Psoas muscle (tissue), 8 donors: ENCODE measurements around the gene FAM9C. TPM values are rescaled to one million over a fixed set of nuclear protein-coding genes. Genes with fewer than 3 reads are reported as not detected.
A peak's percentile ranks its signal among the peaks of the same experiment; 100 is the strongest.

Experiments used
- ATAC-seq, 4 donors: fragments of 200-7000 bp; cut with Tn5 transposase; one replicate each; pipeline ENCODE4 v1.9.1; 2020; ENCODE audit warnings: moderate library complexity in 3 of 4, mild to moderate bottlenecking in 2 of 4
- DNase-seq, 2 donors: peaks; one replicate each; pipeline ENCODE4 v3.0.0-alpha.2; 2020
- H3K27ac ChIP-seq: fragments of 200-600 bp; one replicate; pipeline ENCODE4 v1.8.0; 2022
- H3K27me3 ChIP-seq, 3 donors: fragments of 200-600 bp in 1 of 3; one replicate each; pipeline versions ENCODE4 v1.6.1 to v1.8.0; 2013 to 2022; ENCODE audit warnings: low read length in 2 of 3, mild to moderate bottlenecking in 2 of 3, moderate library complexity in 1 of 3; ENCODE audit not compliant: insufficient read depth in 3 of 3
- H3K36me3 ChIP-seq, 2 donors: fragments of 200-600 bp in 1 of 2; one replicate each; pipeline versions ENCODE4 v1.6.1 to v1.8.0; 2013 to 2022; ENCODE audit warnings: low read depth in 1 of 2, mild to moderate bottlenecking in 1 of 2, moderate library complexity in 1 of 2; ENCODE audit not compliant: insufficient read depth in 1 of 2
- H3K4me1 ChIP-seq: fragments of 200-600 bp; one replicate; pipeline ENCODE4 v1.8.0; 2022
- H3K4me3 ChIP-seq: fragments of 200-600 bp; one replicate; pipeline ENCODE4 v1.8.0; 2022; ENCODE audit warnings: mild to moderate bottlenecking
- H3K9me3 ChIP-seq: fragments of 200-600 bp; one replicate; pipeline ENCODE4 v1.8.0; 2022
- WGBS, 3 donors: extraction: QIAGEN DNeasy Blood & Tissue Kit; methylation state at CpG; one replicate each; pipeline versions ENCODE4 v1.1.6 to v1.1.7; 2013; 5-methylcytosine and 5-hydroxymethylcytosine counted together
- intact Hi-C, 2 donors: fragments of 100-400 bp; cut with DNase I; formaldehyde crosslinking; loops; one replicate each; pipeline versions ENCODE4 v1.11.0 to v1.14.2; 2022
- long read RNA-seq, 2 donors: library from polyadenylated mRNA; unstranded; transcript quantifications; one replicate each; pipeline ENCODE4 v2.0.0, GENCODE V29; 2021
- polyA plus RNA-seq, 3 donors: library from polyadenylated mRNA; stranded (reverse); fragments of 200-250 nt; gene quantifications; one replicate each; pipeline ENCODE4 v1.2.3, GENCODE V29; 2013
- total RNA-seq, 4 donors: library from RNA; stranded (reverse); fragmentation: NEBNext Ultra II Directional in 2 of 4; extraction: Animal tissue kit (Norgen Biotek cat#: 25700) in 2 of 4; gene quantifications; one replicate each; pipeline versions ENCODE4 v1.2.1 to v1.2.4, GENCODE V29; 2021 to 2023
- TF ChIP-seq, protein P1 (sequence below): fragments of 200-600 bp; IDR thresholded peaks from one replicate; pipeline ENCODE4 v1.8.0; 2022; ENCODE audit warnings: antibody characterized with exemption
- donor health status: healthy with polysubstance abuse.
- donor health status: DM: no; HTN: no; CAD: no; lungs with moderate emphysema.
- donor health status: Bipolar disorder and iron deficiency.
- donor health status: healthy.
- donor health status: DM: yes; HTN: yes; CAD: no.
- donor health status: DM: no; HTN: no; CAD: no.
- donor health status: DM: no; HTN: no; CAD: no.
- donor health status: DM: yes; HTN: yes; CAD: no.

FAM9C gene
- total RNA-seq (under 1 TPM in 1 of 4 donors, not detected in 3; 0.04 TPM), polyA plus RNA-seq (not detected)
- long read RNA-seq, donor 1: 0 reads
- long read RNA-seq, donor 2: 0 reads

DNA sequence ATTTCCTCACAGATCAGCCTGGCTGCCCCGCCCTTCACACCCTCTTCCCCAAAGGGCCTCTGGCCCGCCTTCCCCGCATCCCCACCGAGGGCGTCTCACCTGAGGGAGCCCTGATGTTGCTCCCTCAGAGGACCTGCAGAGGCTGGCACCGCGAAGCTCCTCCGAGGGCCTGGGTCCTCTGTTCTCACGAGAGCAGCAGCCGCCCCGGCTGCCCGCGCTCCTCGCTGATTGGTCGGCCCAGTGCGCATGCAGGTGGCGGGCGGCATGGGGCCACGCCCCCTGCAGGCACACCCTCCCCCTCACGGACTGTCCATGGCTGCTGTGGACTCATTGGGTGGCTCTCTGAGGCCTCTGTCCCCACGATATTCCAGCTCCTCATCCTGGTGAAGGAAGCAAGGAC is at the start of gene FAM9C:
FAM9C (minus strand) TSS at position 180 of the 400 bp plus-strand sequence. CDS start 831 bp downstream, outside the sequence.
- 79 to 97% (median 96%) methylated on average over 17 to 21 of the region's 21 CpGs for WGBS, 3 donors
- no peak within 1 kb of the TSS for H3K4me3 ChIP-seq
- no peak for DNase-seq
- no peaks in the 10 kb centered on the region for H3K27me3 ChIP-seq
- H3K27ac ChIP-seq: no peak within 1 kb of the TSS
- intact Hi-C loops: loop anchor here in 1 of 2 donors (10.0 kb wide), 1 partner anchor 430 kb away; no protein-coding TSS in a partner anchor
- H3K4me1 ChIP-seq: no peaks in the 10 kb centered on the region
- no peaks in the 10 kb centered on the region for H3K36me3 ChIP-seq
- TF ChIP-seq, protein P1, sequence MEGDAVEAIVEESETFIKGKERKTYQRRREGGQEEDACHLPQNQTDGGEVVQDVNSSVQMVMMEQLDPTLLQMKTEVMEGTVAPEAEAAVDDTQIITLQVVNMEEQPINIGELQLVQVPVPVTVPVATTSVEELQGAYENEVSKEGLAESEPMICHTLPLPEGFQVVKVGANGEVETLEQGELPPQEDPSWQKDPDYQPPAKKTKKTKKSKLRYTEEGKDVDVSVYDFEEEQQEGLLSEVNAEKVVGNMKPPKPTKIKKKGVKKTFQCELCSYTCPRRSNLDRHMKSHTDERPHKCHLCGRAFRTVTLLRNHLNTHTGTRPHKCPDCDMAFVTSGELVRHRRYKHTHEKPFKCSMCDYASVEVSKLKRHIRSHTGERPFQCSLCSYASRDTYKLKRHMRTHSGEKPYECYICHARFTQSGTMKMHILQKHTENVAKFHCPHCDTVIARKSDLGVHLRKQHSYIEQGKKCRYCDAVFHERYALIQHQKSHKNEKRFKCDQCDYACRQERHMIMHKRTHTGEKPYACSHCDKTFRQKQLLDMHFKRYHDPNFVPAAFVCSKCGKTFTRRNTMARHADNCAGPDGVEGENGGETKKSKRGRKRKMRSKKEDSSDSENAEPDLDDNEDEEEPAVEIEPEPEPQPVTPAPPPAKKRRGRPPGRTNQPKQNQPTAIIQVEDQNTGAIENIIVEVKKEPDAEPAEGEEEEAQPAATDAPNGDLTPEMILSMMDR: no peak
- no peak for ATAC-seq
- H3K9me3 ChIP-seq: no peaks in the 10 kb centered on the region

DNA sequence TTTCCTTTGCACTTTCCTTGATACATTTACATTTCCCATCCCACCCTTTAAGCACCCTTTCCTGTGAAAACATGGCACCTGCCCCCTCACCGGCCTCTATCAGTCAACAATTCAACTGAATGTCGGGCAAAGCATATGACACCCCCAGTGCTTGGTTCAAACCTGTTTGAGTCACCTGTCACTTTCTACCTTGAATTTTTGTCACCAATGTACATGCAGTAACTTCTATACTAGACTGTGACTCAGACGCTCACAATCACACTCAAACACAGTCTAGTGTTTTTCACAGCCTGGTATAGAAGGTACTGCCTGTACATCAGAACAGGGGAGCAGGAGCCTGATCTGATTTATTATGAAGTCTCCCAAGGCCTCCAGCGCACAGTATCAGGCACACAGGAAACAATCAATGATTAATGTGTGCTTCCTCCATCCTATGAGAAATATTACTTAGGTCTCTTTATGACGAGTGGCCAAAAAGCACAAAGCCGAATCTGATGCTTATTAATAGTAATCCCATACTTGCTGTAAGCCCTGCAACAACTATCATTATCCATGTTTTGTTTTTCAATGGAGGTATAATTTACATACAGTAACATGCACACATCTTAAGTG is 49.2 kb upstream of the FAM9C start:
- DNase-seq: no peak
- no peak for ATAC-seq
- no peak overlapping the region for H3K27ac ChIP-seq
- H3K4me1 ChIP-seq: no peaks in the 10 kb centered on the region
- H3K9me3 ChIP-seq: peaks cover 5% of the 10 kb centered on the region
- H3K4me3 ChIP-seq: no peak overlapping the region
- TF ChIP-seq, protein P1: no peak
- 79 to 86% (median 79%) methylated on average over 6 of the region's 6 CpGs for WGBS, 3 donors
- no peaks in the 10 kb centered on the region for H3K36me3 ChIP-seq
- intact Hi-C loops: no loop called here
- H3K27me3 ChIP-seq: no peaks in the 10 kb centered on the region

DNA sequence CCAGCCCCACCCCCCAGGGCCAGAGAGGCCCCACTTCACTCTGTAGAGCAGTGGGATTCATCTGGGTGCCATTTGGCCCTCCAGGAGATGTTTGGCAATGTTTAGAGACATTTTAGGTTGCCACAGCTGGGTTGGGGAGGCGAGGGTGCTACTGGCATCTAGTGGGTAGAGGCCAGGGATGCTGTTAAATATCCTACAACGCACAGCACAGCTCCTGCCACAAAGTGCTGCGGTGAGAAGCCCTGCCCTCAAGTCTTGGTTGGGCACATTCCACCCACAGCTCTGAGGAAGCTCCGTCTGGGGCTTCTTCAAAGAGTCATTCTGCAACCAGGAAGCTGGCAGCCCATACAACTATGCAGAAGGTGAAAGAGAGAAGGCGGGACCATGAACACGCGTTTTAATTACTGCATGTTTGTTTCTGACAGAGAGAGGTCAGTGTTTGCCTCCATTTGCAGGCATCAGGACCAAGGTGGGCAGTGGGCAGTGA is 48.1 kb upstream of the FAM9C start:
- TF ChIP-seq, protein P1: no peak
- no peaks in the 10 kb centered on the region for H3K9me3 ChIP-seq
- H3K4me3 ChIP-seq: no peak overlapping the region
- ATAC-seq (no peak), DNase-seq (peak; percentile 16 to 53)
- no peaks in the 10 kb centered on the region for H3K36me3 ChIP-seq
- no peaks in the 10 kb centered on the region for H3K27me3 ChIP-seq
- intact Hi-C loops: no loop called here
- WGBS, 3 donors: 73 to 91% (median 86%) methylated on average over 6 to 7 of the region's 7 CpGs
- H3K27ac ChIP-seq: no peak overlapping the region
- H3K4me1 ChIP-seq: no peaks in the 10 kb centered on the region

DNA sequence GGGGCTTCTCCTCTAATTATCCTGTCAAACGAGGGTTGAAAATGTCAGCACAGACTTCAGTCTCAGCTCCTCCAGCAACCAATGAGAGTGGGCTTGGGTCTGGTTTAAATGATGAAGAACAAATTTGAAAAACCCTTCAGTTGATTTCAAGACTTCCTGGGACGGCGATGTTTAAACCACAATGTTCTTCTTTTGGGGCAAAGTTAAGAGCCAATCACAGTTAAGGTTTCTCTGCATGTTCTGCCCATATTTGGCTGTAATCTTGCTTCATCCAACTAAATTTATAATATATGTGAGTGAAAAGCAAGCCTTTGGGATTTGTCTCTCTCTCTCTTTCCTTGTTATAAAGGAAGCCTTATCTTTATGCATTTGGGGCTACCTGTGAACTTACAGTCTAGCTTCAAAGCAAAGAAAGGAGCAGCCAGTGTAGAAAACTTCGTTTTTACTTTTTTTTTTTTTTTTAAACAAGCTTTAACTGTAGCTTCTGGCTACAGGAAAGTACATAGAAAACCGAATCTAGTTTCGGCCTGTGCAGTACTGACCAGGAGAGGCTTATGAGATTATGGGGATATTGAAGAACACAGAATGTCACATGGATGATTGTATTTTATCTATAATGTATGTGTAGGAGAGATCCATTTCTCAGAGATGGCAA is 46.8 kb upstream of the FAM9C start:
- Histone ChIP-seq H3K27ac (no peak overlapping the region), H3K4me3 (no peak overlapping the region), H3K27me3 (no peaks in the 10 kb centered on the region), H3K9me3 (no peaks in the 10 kb centered on the region), H3K36me3 (no peaks in the 10 kb centered on the region), H3K4me1 (no peaks in the 10 kb centered on the region)
- intact Hi-C loops: no loop called here
- DNase-seq: no peak
- WGBS, 3 donors: 50 to 67% (median 63%) methylated on average over 6 of the region's 6 CpGs
- ATAC-seq: no peak
- TF ChIP-seq, protein P1: no peak
